Esophagus squamous epithelium (tissue), 5 donors: ENCODE results near the gene MAPKAP1. TPM values are rescaled to one million over a fixed set of nuclear protein-coding genes. Genes with fewer than 3 reads are reported as not detected.

Source experiments
- DNase-seq: peaks from one replicate; lab custom pipeline; 2025; lab: John Stamatoyannopoulos, UW
- H3K27ac ChIP-seq, 4 donors: fragments of 200-600 bp; sonication (generic); one replicate each; pipeline ENCODE4 v1.5.1; 2016 to 2019; ENCODE audit warnings: mild to moderate bottlenecking in 1 of 4
- H3K27me3 ChIP-seq, 4 donors: fragments of 200-600 bp; sonication (generic); 1 replicate in 3 of 4; 2 replicates in 1 of 4; pipeline versions ENCODE4 v1.5.1 to v1.6.0; 2017 to 2021; ENCODE audit warnings: antibody characterized with exemption in 1 of 4
- H3K36me3 ChIP-seq, 3 donors: fragments of 200-600 bp; sonication (generic); one replicate each; pipeline ENCODE4 v1.5.1; 2016 to 2019
- H3K4me1 ChIP-seq, 3 donors: fragments of 200-600 bp; sonication (generic); one replicate each; pipeline ENCODE4 v1.5.1; 2017 to 2019
- H3K4me3 ChIP-seq, 4 donors: fragments of 200-600 bp; sonication (generic); 1 replicate in 3 of 4; 2 replicates in 1 of 4; pipeline ENCODE4 v1.5.1; 2016 to 2019; ENCODE audit warnings: mild to moderate bottlenecking in 2 of 4, moderate library complexity in 1 of 4
- H3K9me3 ChIP-seq, 3 donors: fragments of 200-600 bp; sonication (generic); one replicate each; pipeline ENCODE4 v1.5.1; 2016 to 2019
- CTCF ChIP-seq, 6 experiments: fragments of 450-650 bp in 4 of 6; fragments of 200-600 bp in 2 of 6; sonication (generic) in 2 of 6; IDR thresholded peaks; one replicate each; pipeline ENCODE4 v1.5.1; 2016 to 2019; ENCODE audit warnings: antibody characterized with exemption in 6 of 6, mild to moderate bottlenecking in 4 of 6, moderate library complexity in 4 of 6
- POLR2A ChIP-seq, 4 donors: fragments of 450-650 bp; IDR thresholded peaks; one replicate each; pipeline ENCODE4 v1.6.1; 2017; ENCODE audit warnings: antibody characterized with exemption in 4 of 4, mild to moderate bottlenecking in 4 of 4, moderate library complexity in 3 of 4
- WGBS, 2 donors: methylation state at CpG; one replicate each; pipeline ENCODE4 v1.1.5; 2018; 5-methylcytosine and 5-hydroxymethylcytosine counted together
- intact Hi-C: fragments of 100-400 bp; cut with DNase I; formaldehyde crosslinking; loops from one replicate; pipeline ENCODE4 v1.15.0; 2022
- total RNA-seq, 4 donors: library from RNA; depleted of rRNA; stranded (reverse); fragments of >200 nt; gene quantifications; one replicate each; pipeline ENCODE4 v1.1.0, GENCODE V29; 2016
- donor health status: DM: yes; HTN: yes; CAD: no.

MAPKAP1 gene
- total RNA-seq, 4 donors from 2014 or later, result 59.0 to 87.0 (median 70.9) TPM

- H3K4me1 ChIP-seq, result peaks cover 17 to 56% (median 17%) of the 10 kb centered on the region in 3 donors
- peaks cover 0 to 6% (median 0%) of the 10 kb centered on the region in 3 donors for H3K36me3 ChIP-seq
- no peak for DNase-seq
- H3K9me3 ChIP-seq, result no peaks in the 10 kb centered on the region
- no peaks in the 10 kb centered on the region for H3K27me3 ChIP-seq
- no peak overlapping the region for H3K4me3 ChIP-seq
- intact Hi-C loops, result no loop called here
- TF ChIP-seq CTCF (IDR thresholded peaks at IDR 0.05) (no peak), POLR2A (IDR thresholded peaks at IDR 0.05) (no peak)
- WGBS, 2 donors, result 12 to 26% methylated on average over 3 of the region's 3 CpGs
- peak overlapping the region; percentile 52 to 74 (median 66) for H3K27ac ChIP-seq
Measured at GRCh38 chr9:125521462-125522327, 185.3 kb downstream of the MAPKAP1 start.

- Histone ChIP-seq H3K27me3 (no peaks in the 10 kb centered on the region), H3K4me3 (no peak overlapping the region), H3K4me1 (peaks cover 14 to 58% (median 17%) of the 10 kb centered on the region in 3 donors), H3K9me3 (no peaks in the 10 kb centered on the region), H3K36me3 (peaks cover 0 to 6% (median 0%) of the 10 kb centered on the region in 3 donors), H3K27ac (no peak overlapping the region)
- intact Hi-C loops, result no loop called here
- TF ChIP-seq POLR2A (IDR thresholded peaks at IDR 0.05) (no peak), CTCF (IDR thresholded peaks at IDR 0.05) (no peak)
- 88 to 100% methylated on average over 3 of the region's 3 CpGs for WGBS, 2 donors
- DNase-seq, result no peak
Measured at GRCh38 chr9:125519734-125520133, 187.3 kb downstream of the MAPKAP1 start.

- H3K4me3 ChIP-seq, result no peak overlapping the region
- H3K9me3 ChIP-seq, result no peaks in the 10 kb centered on the region
- intact Hi-C loops, result no loop called here
- no peaks in the 10 kb centered on the region for H3K27me3 ChIP-seq
- WGBS, 2 donors, result 93 to 94% methylated on average over 4 of the region's 4 CpGs
- H3K27ac ChIP-seq, result no peak overlapping the region
- H3K4me1 ChIP-seq, result peaks cover 25 to 67% (median 28%) of the 10 kb centered on the region in 3 donors
- peaks cover 0 to 6% (median 0%) of the 10 kb centered on the region in 3 donors for H3K36me3 ChIP-seq
- DNase-seq, result no peak
- TF ChIP-seq CTCF (IDR thresholded peaks at IDR 0.05), result no peak
- TF ChIP-seq POLR2A (IDR thresholded peaks at IDR 0.05), result no peak
Measured at GRCh38 chr9:125517577-125517976, 189.4 kb downstream of the MAPKAP1 start.

- intact Hi-C loops, result no loop called here
- no peak overlapping the region for H3K27ac ChIP-seq
- WGBS, 2 donors, result 76 to 83% methylated on average over 6 of the region's 6 CpGs
Measured at GRCh38 chr9:125515983-125516940, 190.7 kb downstream of the MAPKAP1 start.

More at GRCh38 chr9:125515983-125516940, 190.7 kb downstream of the MAPKAP1 start:
- Histone ChIP-seq H3K36me3 (peaks cover 0 to 6% (median 0%) of the 10 kb centered on the region in 3 donors), H3K27me3 (no peaks in the 10 kb centered on the region), H3K4me3 (no peak overlapping the region), H3K9me3 (no peaks in the 10 kb centered on the region), H3K4me1 (peaks cover 15 to 67% (median 25%) of the 10 kb centered on the region in 3 donors)
- no peak for DNase-seq
- TF ChIP-seq CTCF (IDR thresholded peaks at IDR 0.05) (no peak), POLR2A (IDR thresholded peaks at IDR 0.05) (no peak)
